ENCODE data around the gene ARHGAP10.

DNA sequence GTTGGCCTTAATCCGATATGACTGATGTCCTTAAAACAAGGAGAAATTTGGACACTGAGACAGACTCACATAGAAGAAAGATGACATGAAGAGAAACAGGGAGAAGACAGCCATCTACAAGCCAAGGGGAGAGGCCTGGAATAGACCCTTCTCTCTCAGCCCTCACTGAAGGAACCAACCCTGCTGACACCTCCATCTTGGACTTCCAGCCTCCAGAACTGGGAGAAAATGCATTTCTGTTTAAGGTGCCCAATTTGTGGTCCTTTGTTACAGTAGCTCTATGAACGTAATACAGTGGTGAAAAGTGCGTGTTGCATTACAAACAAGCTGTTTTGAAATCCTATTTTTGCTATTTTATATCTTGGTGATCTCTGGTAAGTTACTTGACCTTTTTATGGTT, 343.6 kb downstream of the ARHGAP10 start:
- TF ChIP-seq TAF1 (IDR thresholded peaks at IDR 0.05; ENCODE audit: low read depth) (no peak), NFIC (IDR thresholded peaks at IDR 0.05) (no peak), CREB1 (IDR thresholded peaks at IDR 0.05; ENCODE audit: low read depth) (no peak), CEBPB (IDR thresholded peaks at IDR 0.05) (no peak), RAD21 (IDR thresholded peaks at IDR 0.05; ENCODE audit: low read depth) (no peak), YY1 (IDR thresholded peaks at IDR 0.05; ENCODE audit: low read depth) (no peak), EP300 (IDR thresholded peaks at IDR 0.05; ENCODE audit: borderline replicate concordance) (no peak), ZBTB7A (IDR thresholded peaks at IDR 0.05; ENCODE audit: low read depth) (no peak), TCF12 (IDR thresholded peaks at IDR 0.05; ENCODE audit: low read depth) (no peak)
- TF ChIP-seq, protein P1, sequence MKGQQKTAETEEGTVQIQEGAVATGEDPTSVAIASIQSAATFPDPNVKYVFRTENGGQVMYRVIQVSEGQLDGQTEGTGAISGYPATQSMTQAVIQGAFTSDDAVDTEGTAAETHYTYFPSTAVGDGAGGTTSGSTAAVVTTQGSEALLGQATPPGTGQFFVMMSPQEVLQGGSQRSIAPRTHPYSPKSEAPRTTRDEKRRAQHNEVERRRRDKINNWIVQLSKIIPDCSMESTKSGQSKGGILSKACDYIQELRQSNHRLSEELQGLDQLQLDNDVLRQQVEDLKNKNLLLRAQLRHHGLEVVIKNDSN (IDR thresholded peaks at IDR 0.05), result no peak
- TF ChIP-seq, protein P2, sequence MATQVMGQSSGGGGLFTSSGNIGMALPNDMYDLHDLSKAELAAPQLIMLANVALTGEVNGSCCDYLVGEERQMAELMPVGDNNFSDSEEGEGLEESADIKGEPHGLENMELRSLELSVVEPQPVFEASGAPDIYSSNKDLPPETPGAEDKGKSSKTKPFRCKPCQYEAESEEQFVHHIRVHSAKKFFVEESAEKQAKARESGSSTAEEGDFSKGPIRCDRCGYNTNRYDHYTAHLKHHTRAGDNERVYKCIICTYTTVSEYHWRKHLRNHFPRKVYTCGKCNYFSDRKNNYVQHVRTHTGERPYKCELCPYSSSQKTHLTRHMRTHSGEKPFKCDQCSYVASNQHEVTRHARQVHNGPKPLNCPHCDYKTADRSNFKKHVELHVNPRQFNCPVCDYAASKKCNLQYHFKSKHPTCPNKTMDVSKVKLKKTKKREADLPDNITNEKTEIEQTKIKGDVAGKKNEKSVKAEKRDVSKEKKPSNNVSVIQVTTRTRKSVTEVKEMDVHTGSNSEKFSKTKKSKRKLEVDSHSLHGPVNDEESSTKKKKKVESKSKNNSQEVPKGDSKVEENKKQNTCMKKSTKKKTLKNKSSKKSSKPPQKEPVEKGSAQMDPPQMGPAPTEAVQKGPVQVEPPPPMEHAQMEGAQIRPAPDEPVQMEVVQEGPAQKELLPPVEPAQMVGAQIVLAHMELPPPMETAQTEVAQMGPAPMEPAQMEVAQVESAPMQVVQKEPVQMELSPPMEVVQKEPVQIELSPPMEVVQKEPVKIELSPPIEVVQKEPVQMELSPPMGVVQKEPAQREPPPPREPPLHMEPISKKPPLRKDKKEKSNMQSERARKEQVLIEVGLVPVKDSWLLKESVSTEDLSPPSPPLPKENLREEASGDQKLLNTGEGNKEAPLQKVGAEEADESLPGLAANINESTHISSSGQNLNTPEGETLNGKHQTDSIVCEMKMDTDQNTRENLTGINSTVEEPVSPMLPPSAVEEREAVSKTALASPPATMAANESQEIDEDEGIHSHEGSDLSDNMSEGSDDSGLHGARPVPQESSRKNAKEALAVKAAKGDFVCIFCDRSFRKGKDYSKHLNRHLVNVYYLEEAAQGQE (IDR thresholded peaks at IDR 0.05; ENCODE audit: low read depth), result no peak
- TF ChIP-seq, protein P3, sequence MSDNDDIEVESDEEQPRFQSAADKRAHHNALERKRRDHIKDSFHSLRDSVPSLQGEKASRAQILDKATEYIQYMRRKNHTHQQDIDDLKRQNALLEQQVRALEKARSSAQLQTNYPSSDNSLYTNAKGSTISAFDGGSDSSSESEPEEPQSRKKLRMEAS (IDR thresholded peaks at IDR 0.05), result no peak
